ENCODE measurements around the gene FKBP10.

FKBP10 gene, protein sequence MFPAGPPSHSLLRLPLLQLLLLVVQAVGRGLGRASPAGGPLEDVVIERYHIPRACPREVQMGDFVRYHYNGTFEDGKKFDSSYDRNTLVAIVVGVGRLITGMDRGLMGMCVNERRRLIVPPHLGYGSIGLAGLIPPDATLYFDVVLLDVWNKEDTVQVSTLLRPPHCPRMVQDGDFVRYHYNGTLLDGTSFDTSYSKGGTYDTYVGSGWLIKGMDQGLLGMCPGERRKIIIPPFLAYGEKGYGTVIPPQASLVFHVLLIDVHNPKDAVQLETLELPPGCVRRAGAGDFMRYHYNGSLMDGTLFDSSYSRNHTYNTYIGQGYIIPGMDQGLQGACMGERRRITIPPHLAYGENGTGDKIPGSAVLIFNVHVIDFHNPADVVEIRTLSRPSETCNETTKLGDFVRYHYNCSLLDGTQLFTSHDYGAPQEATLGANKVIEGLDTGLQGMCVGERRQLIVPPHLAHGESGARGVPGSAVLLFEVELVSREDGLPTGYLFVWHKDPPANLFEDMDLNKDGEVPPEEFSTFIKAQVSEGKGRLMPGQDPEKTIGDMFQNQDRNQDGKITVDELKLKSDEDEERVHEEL

DNA sequence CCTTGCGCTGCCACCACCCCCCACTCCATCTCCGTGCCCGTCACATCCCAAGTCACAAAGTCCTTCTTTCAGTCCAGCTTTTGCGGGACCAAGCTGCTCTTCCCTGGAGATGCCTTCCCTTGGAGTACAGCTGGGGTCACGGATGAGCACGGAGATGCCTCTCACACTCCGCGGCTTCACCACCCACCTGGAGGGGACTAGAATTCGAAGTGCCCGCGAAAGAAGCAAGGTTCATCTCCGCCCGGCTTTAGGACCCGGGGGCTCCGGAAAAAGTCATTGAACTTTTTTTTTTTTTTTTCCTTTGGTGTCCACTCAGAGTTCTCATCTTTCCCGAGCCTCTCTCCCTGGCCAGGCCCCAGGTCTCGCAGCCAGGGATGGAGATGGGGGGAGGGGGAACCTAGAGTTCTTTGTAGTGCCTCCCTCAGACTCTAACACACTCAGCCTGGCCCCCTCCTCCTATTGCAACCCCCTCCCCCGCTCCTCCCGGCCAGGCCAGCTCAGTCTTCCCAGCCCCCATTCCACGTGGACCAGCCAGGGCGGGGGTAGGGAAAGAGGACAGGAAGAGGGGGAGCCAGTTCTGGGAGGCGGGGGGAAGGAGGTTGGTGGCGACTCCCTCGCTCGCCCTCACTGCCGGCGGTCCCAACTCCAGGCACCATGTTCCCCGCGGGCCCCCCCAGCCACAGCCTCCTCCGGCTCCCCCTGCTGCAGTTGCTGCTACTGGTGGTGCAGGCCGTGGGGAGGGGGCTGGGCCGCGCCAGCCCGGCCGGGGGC lies at the start of gene FKBP10:
TSS of gene FKBP10 (plus strand) at position 624 of the 771 bp plus-strand sequence. CDS start at position 655, 31 bp downstream.
- TF ChIP-seq JUND (IDR thresholded peaks at IDR 0.05; ENCODE audit: low read depth) = no peak
- in situ Hi-C loops (cut with HindIII; ENCODE audit: low pct_unique_long_range_greater_than_20kb, low sequenced_read_pairs) = no loop called here
- DNase-seq (ENCODE audit: low read depth in 1 of 2, low spot score in 1 of 2) = peak in 1 of 2 experiments; percentile 76

GRCh38 chr17:41763327-41763726 lies 49.5 kb upstream of the FKBP10 start:
- DNase-seq (ENCODE audit: low read depth in 1 of 2, low spot score in 1 of 2) = no peak
- in situ Hi-C loops (cut with HindIII; ENCODE audit: low pct_unique_long_range_greater_than_20kb, low sequenced_read_pairs) = no loop called here
- no peak for TF ChIP-seq JUND (IDR thresholded peaks at IDR 0.05; ENCODE audit: low read depth)

DNA sequence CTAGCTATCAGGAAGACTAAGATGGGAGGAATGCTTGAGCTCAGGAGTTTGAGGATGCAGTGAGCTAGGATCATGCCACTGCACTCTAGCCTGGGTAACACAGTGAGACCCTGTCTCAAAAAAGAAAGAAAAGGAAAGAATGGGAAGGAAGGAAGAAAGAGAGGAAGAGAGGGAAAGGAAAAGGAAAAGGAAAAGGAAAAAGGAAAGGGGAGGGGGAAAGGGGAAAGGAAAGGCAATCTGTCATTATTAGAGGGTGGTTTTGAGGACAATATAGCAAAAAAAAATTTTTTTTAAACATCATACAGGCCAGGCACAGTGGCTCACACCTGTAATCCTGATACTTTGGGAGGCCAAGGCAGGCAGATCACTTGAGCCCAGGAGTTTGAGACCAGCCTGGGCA lies 46.7 kb upstream of the FKBP10 start:
- no peak for DNase-seq (ENCODE audit: low read depth in 1 of 2, low spot score in 1 of 2)
- no peak for TF ChIP-seq JUND (IDR thresholded peaks at IDR 0.05; ENCODE audit: low read depth)
- in situ Hi-C loops (cut with HindIII; ENCODE audit: low pct_unique_long_range_greater_than_20kb, low sequenced_read_pairs) = no loop called here

DNA sequence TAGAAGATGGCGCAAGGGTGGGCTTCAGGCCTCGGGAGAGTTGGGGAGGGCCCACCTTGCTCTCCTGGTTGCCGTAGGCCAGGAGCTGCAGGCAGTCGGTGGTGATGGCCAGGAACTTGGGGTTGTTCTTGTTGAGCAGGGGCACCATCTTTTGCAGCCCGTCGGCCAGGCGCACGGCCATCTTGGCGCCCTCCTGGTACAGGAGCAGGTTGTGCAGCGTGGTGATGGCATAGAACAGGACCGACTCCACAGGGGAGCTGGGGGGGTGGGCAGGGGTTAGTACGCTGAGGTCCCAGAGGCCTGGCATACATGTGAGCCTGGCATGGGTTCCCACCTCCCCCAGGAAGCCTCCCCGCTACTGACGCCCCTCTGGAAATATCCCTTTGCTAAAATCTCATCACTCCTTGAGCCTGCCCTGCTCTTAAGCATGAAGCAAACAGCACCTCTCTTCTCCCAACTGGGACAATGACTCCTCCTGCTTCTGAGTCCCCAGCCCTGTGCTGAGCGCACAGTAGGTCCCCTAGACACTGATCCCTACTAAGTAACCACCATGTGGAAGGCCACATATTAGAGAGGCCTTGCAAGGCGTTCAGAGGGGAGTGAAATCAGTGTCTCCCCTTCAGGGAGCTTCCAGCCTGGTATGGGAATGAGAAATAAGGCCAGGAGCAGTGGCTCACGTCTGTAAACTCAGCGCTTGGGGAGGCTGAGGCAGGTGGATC lies 45.3 kb upstream of the FKBP10 start:
- DNase-seq (ENCODE audit: low read depth in 1 of 2, low spot score in 1 of 2) = no peak
- no peak for TF ChIP-seq JUND (IDR thresholded peaks at IDR 0.05; ENCODE audit: low read depth)
- in situ Hi-C loops (cut with HindIII; ENCODE audit: low pct_unique_long_range_greater_than_20kb, low sequenced_read_pairs) = no loop called here

DNA sequence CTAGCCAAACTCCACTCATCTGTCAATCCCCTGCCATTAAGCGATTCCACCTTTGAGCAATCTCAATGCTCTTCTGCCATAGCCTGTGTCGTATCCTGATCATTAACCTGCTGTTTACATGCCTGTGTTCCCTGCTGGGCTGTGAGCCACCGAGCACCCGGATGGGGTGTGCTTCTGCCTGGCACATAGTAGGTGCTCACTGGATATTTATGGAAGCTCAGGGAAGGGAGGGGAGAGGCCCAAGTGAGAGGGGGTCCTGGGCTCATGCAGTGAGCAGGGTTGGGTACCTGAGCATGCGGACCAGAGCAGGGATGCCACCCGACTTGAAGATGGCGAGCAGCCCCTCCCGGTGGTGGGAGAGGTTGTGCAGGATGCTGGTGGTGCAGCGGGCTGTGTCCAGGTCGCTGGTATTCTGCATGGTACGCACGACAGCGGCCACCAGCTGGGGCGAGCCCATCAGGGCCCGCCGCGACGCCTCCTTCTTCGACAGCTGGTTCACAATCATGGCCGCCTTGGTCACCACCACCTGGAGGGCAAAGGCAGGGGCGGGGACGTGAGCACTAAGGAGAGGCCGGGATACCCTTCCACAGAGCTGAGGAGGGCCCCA lies 44.0 kb upstream of the FKBP10 start:
- DNase-seq (ENCODE audit: low read depth in 1 of 2, low spot score in 1 of 2) = no peak
- in situ Hi-C loops (cut with HindIII; ENCODE audit: low pct_unique_long_range_greater_than_20kb, low sequenced_read_pairs) = no loop called here
- TF ChIP-seq JUND (IDR thresholded peaks at IDR 0.05; ENCODE audit: low read depth) = no peak

GRCh38 chr17:41769346-41769862 lies 43.4 kb upstream of the FKBP10 start:
- DNase-seq (ENCODE audit: low read depth in 1 of 2, low spot score in 1 of 2) = no peak
- no peak for TF ChIP-seq JUND (IDR thresholded peaks at IDR 0.05; ENCODE audit: low read depth)
- in situ Hi-C loops (cut with HindIII; ENCODE audit: low pct_unique_long_range_greater_than_20kb, low sequenced_read_pairs) = no loop called here

DNA sequence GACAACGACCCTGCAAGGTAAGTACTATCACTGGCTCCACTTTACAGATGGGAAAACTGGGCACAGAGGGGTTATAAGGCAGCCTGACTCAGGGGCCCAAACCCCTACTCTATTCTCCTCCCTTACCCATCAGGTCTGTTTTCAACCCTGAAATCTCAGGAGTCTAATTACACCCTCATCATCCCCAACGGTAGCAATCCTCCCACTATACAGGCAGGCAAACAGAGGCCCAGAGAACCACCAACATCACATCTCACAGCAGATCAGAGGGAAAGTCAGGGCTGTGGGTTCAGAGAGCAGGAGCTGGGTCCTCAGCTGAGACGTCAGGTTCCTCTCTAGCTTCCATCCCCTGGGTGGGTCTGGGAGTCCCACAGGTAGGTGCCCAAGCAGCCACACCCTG lies 42.8 kb upstream of the FKBP10 start:
- in situ Hi-C loops (cut with HindIII; ENCODE audit: low pct_unique_long_range_greater_than_20kb, low sequenced_read_pairs) = no loop called here
- no peak for DNase-seq (ENCODE audit: low read depth in 1 of 2, low spot score in 1 of 2)
- TF ChIP-seq JUND (IDR thresholded peaks at IDR 0.05; ENCODE audit: low read depth) = no peak

- no peak for TF ChIP-seq JUND (IDR thresholded peaks at IDR 0.05; ENCODE audit: low read depth)
- DNase-seq (ENCODE audit: low read depth in 1 of 2, low spot score in 1 of 2) = peak in 1 of 2 experiments; percentile 44
- in situ Hi-C loops (cut with HindIII; ENCODE audit: low pct_unique_long_range_greater_than_20kb, low sequenced_read_pairs) = no loop called here
These were observed 41.2 kb upstream of the FKBP10 start for GRCh38 chr17:41771389-41772206.

- in situ Hi-C loops (cut with HindIII; ENCODE audit: low pct_unique_long_range_greater_than_20kb, low sequenced_read_pairs) = no loop called here
- TF ChIP-seq JUND (IDR thresholded peaks at IDR 0.05; ENCODE audit: low read depth) = no peak
These were observed 40.6 kb upstream of the FKBP10 start for GRCh38 chr17:41772218-41772585.

DNA sequence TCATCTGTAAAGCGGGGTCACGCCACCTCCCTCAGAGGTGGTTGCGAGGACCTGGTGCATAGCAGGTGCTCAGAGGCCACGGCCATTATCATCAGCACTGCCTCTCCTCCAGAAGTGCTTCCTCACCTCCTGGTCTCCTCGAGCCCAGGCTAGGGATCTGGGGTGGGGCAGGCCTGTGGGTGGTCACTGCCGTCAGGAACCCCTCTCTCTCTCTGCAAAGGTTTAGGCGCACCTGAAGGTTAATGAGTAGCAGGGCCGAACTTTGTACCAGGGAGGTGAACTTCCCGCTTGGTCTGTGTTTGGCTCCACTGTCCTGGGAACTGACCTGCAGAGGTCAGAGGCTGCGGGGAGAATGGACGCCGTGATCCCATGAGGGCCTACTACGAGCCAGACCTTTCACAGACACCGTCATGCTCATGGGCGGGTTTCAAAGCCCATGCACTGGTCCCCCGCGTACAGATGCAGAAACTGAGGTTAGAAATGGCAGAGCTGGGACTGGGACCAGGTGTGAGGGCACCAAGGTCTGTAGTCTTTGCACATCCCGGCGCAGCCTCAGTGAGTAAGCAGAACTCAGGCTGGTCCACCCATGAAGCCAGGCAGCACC lies 40.1 kb upstream of the FKBP10 start:
- in situ Hi-C loops (cut with HindIII; ENCODE audit: low pct_unique_long_range_greater_than_20kb, low sequenced_read_pairs) = no loop called here
- DNase-seq (ENCODE audit: low read depth in 1 of 2, low spot score in 1 of 2) = no peak
- no peak for TF ChIP-seq JUND (IDR thresholded peaks at IDR 0.05; ENCODE audit: low read depth)

More at GRCh38 chr17:41772218-41772585, 40.6 kb upstream of the FKBP10 start:
- DNase-seq (ENCODE audit: low read depth in 1 of 2, low spot score in 1 of 2) = peak; percentile 96

GRCh38 chr17:41773190-41773588 lies 39.6 kb upstream of the FKBP10 start:
- in situ Hi-C loops (cut with HindIII; ENCODE audit: low pct_unique_long_range_greater_than_20kb, low sequenced_read_pairs) = no loop called here
- peak; percentile 67 to 74 for DNase-seq (ENCODE audit: low read depth in 1 of 2, low spot score in 1 of 2)
- no peak for TF ChIP-seq JUND (IDR thresholded peaks at IDR 0.05; ENCODE audit: low read depth)

Data from T47D (cell line).